Ishikawa (cell line): Measurements from ENCODE around the gene OSTC.

Source experiments
- TAF1 ChIP-seq: IDR thresholded peaks from 2 replicates; pipeline ENCODE4 v1.6.1; 2012; ENCODE audit warnings: low read depth, mild to moderate bottlenecking
- TF ChIP-seq, protein P1 (sequence below): IDR thresholded peaks from 2 replicates; pipeline ENCODE4 v1.6.1; 2012

GRCh38 chr4:108650212-108651013, at the start of gene OSTC:
- peak; percentile 72 for TF ChIP-seq TAF1
- TF ChIP-seq, protein P1, sequence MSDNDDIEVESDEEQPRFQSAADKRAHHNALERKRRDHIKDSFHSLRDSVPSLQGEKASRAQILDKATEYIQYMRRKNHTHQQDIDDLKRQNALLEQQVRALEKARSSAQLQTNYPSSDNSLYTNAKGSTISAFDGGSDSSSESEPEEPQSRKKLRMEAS, result peak; percentile 93
